Measurements from ENCODE around the gene OR51S1. TPM values are rescaled to one million over a fixed set of nuclear protein-coding genes. Genes with fewer than 3 reads are reported as not detected.
"Not testable (repeated sequence)": the region's sequence is repeated elsewhere in the genome, so short reads cannot be mapped to it uniquely, and the experiment has no call there.

The OR51S1 gene
- total RNA-seq, 6 experiments from 2014 or later: not detected

DNA sequence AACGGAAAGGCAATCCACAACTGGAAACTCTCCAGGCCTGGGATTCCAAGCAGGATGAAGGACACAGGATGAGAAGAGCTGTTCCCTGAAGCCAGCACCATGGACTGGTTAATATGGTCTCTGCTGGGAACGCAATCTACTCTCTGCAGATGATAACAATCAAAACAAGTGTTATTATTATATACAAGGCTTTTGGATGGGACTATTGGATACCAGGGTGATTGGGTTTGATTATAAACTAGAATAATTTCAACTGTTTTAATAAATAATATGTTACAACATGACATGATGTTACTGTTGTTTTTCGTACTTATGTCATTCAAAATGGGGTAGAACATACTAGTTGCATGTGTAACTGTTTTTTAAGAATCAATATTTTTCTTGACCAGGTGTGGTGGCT, 44.7 kb downstream of the OR51S1 start, which contains the start of gene OR52R1:
OR52R1 (minus strand) TSS at position 101 of the 400 bp plus-strand sequence; CDS start at position 101, 0 bp downstream.
- Mint-ChIP-seq H3K27ac (no peak within 1 kb of the TSS), H3K4me3 (no peak within 1 kb of the TSS), H3K4me1 (ENCODE audit: low read depth) (no peaks in the 10 kb centered on the region), H3K27me3 (ENCODE audit: insufficient read depth) (no peaks in the 10 kb centered on the region), H3K36me3 (ENCODE audit: low read depth) (0 out of 2 replicates have a peak, but pooled peaks cover 4% of the 10 kb centered on the region), H3K9me3 (peaks cover 50% of the 10 kb centered on the region)
- TF ChIP-seq, protein P1, sequence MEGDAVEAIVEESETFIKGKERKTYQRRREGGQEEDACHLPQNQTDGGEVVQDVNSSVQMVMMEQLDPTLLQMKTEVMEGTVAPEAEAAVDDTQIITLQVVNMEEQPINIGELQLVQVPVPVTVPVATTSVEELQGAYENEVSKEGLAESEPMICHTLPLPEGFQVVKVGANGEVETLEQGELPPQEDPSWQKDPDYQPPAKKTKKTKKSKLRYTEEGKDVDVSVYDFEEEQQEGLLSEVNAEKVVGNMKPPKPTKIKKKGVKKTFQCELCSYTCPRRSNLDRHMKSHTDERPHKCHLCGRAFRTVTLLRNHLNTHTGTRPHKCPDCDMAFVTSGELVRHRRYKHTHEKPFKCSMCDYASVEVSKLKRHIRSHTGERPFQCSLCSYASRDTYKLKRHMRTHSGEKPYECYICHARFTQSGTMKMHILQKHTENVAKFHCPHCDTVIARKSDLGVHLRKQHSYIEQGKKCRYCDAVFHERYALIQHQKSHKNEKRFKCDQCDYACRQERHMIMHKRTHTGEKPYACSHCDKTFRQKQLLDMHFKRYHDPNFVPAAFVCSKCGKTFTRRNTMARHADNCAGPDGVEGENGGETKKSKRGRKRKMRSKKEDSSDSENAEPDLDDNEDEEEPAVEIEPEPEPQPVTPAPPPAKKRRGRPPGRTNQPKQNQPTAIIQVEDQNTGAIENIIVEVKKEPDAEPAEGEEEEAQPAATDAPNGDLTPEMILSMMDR (IDR thresholded peaks at IDR 0.05): no peak
- DNase-seq: no peak

DNA sequence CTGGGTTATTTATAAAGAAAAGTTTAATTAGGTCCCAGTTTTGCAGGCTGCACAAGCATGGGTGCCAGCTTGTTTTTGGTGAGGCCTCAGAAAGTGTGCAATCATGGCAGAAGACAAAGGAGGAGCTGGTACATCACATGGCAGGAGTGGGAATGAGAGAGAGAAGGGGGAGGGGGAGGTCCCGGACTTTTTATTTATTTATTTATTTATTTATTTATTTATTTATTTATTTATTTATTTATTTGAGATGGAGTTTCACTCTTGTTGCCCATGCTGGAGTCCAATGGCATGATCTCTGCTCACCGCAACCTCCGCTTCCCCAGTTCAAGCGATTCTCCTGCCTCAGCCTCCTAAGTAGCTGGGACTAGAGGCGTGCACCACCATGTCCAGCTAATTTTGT, 47.7 kb downstream of the OR51S1 start:
- not testable (repeated sequence) for H3K4me1 Mint-ChIP-seq (ENCODE audit: low read depth); DNase-seq; H3K27ac Mint-ChIP-seq; H3K36me3 Mint-ChIP-seq (ENCODE audit: low read depth); H3K27me3 Mint-ChIP-seq (ENCODE audit: insufficient read depth); H3K4me3 Mint-ChIP-seq
- H3K9me3 Mint-ChIP-seq: peaks cover 46% of the 10 kb centered on the region

GRCh38 chr11:4798427-4799183, 50.4 kb downstream of the OR51S1 start:
- H3K27me3 Mint-ChIP-seq (ENCODE audit: insufficient read depth): peaks cover 1% of the 10 kb centered on the region; the same call in 1 of the 2 replicates
- TF ChIP-seq, protein P1 (IDR thresholded peaks at IDR 0.05): no peak
- H3K9me3 Mint-ChIP-seq: peaks cover 38% of the 10 kb centered on the region
- H3K36me3 Mint-ChIP-seq (ENCODE audit: low read depth): 0 out of 2 replicates have a peak, but pooled peaks cover 4% of the 10 kb centered on the region
- DNase-seq: no peak
- no peak overlapping the region for H3K4me3 Mint-ChIP-seq
- H3K27ac Mint-ChIP-seq: no peak overlapping the region
- no peaks in the 10 kb centered on the region for H3K4me1 Mint-ChIP-seq (ENCODE audit: low read depth)

Other genes starting within 250 kb of the OR51S1 start
- gene TRIM68, start 241.0 kb downstream of the OR51S1 start, total RNA-seq (2021; fragmentation: NEBNext Ultra II Directional; extraction: Animal tissue kit (Norgen Biotek cat#: 25700)): 1 to 10 TPM; 6.4 to 10.0 (median 8.6) TPM
- gene OR51D1, start 211.7 kb downstream of the OR51S1 start, total RNA-seq (2021; fragmentation: NEBNext Ultra II Directional; extraction: Animal tissue kit (Norgen Biotek cat#: 25700)): not detected
- not detected for gene OR51E1, start 205.2 kb downstream of the OR51S1 start, total RNA-seq (2021; fragmentation: NEBNext Ultra II Directional; extraction: Animal tissue kit (Norgen Biotek cat#: 25700))
- gene OR51E2, start 151.4 kb downstream of the OR51S1 start, total RNA-seq (2021; fragmentation: NEBNext Ultra II Directional; extraction: Animal tissue kit (Norgen Biotek cat#: 25700)): under 1 TPM in 4 of 6 experiments, not detected in 2; 0.09 to 0.32 (median 0.12) TPM
- gene MMP26, start 144.4 kb downstream of the OR51S1 start, total RNA-seq (2021; fragmentation: NEBNext Ultra II Directional; extraction: Animal tissue kit (Norgen Biotek cat#: 25700)): not detected
- gene OR51F1, start 79.3 kb downstream of the OR51S1 start, total RNA-seq (2021; fragmentation: NEBNext Ultra II Directional; extraction: Animal tissue kit (Norgen Biotek cat#: 25700)): not detected
- not detected for gene OR52R1, start 44.8 kb downstream of the OR51S1 start, total RNA-seq (2021; fragmentation: NEBNext Ultra II Directional; extraction: Animal tissue kit (Norgen Biotek cat#: 25700))
- gene OR51F2, start 27.9 kb downstream of the OR51S1 start, total RNA-seq (2021; fragmentation: NEBNext Ultra II Directional; extraction: Animal tissue kit (Norgen Biotek cat#: 25700)): not detected
- gene OR51T1, start 32.7 kb upstream of the OR51S1 start, total RNA-seq (2021; fragmentation: NEBNext Ultra II Directional; extraction: Animal tissue kit (Norgen Biotek cat#: 25700)): not detected
- not detected for gene OR51A7, start 54.6 kb upstream of the OR51S1 start, total RNA-seq (2021; fragmentation: NEBNext Ultra II Directional; extraction: Animal tissue kit (Norgen Biotek cat#: 25700))
- not detected for gene OR51G2, start 70.1 kb upstream of the OR51S1 start, total RNA-seq (2021; fragmentation: NEBNext Ultra II Directional; extraction: Animal tissue kit (Norgen Biotek cat#: 25700))
- not detected for gene OR51G1, start 75.1 kb upstream of the OR51S1 start, total RNA-seq (2021; fragmentation: NEBNext Ultra II Directional; extraction: Animal tissue kit (Norgen Biotek cat#: 25700))
- not detected for gene OR51A4, start 98.4 kb upstream of the OR51S1 start, total RNA-seq (2021; fragmentation: NEBNext Ultra II Directional; extraction: Animal tissue kit (Norgen Biotek cat#: 25700))
- gene OR51A2, start 106.5 kb upstream of the OR51S1 start, total RNA-seq (2021; fragmentation: NEBNext Ultra II Directional; extraction: Animal tissue kit (Norgen Biotek cat#: 25700)): not detected
- gene OR51L1, start 145.6 kb upstream of the OR51S1 start, total RNA-seq (2021; fragmentation: NEBNext Ultra II Directional; extraction: Animal tissue kit (Norgen Biotek cat#: 25700)): not detected
- not detected for gene OR52J3, start 197.3 kb upstream of the OR51S1 start, total RNA-seq (2021; fragmentation: NEBNext Ultra II Directional; extraction: Animal tissue kit (Norgen Biotek cat#: 25700))
- not detected for gene OR52E2, start 210.4 kb upstream of the OR51S1 start, total RNA-seq (2021; fragmentation: NEBNext Ultra II Directional; extraction: Animal tissue kit (Norgen Biotek cat#: 25700))
- gene OR52E1, start 220.4 kb upstream of the OR51S1 start, total RNA-seq (2021; fragmentation: NEBNext Ultra II Directional; extraction: Animal tissue kit (Norgen Biotek cat#: 25700)): not detected

Measured in HFFc6 (cell line).